GM10248 (cell line): Measurements from ENCODE around the gene CARD9.

ENCODE experiments used
- CTCF ChIA-PET: fragments of 300-600 bp; sonication (Branson Sonifier 250); formaldehyde crosslinking; extraction: SDS; loops from one replicate; lab custom pipeline; 2021; ENCODE audit warnings: antibody characterized with exemption; lab: Yijun Ruan, JAX
- POLR2A ChIA-PET: fragments of 350-650 bp; sonication (Branson Sonifier 250); formaldehyde crosslinking; extraction: SDS; loops from one replicate; lab custom pipeline; 2020; ENCODE audit warnings: antibody characterized with exemption; lab: Yijun Ruan, JAX
- DNase-seq: peaks from one replicate; pipeline ENCODE4 v3.0.0; 2012; ENCODE audit errors: extremely low spot score
- CTCF ChIP-seq: IDR thresholded peaks from 2 replicates; pipeline ENCODE4 v1.5.1; 2012; ENCODE audit warnings: mild to moderate bottlenecking, low read depth; ENCODE audit errors: extremely low read depth, missing control alignments, control extremely low read depth

The CARD9 gene

GRCh38 chr9:136317695-136318094 is 55.8 kb downstream of the CARD9 start:
- POLR2A ChIA-PET, result no interaction called here
- no peak for TF ChIP-seq CTCF

GRCh38 chr9:136316896-136317676 is 56.4 kb downstream of the CARD9 start:
- DNase-seq, result no peak
- ChIA-PET CTCF (no interaction called here), POLR2A (no interaction called here)
- TF ChIP-seq CTCF, result no peak

More at GRCh38 chr9:136317695-136318094, 55.8 kb downstream of the CARD9 start:
- DNase-seq, result no peak
- CTCF ChIA-PET, result no interaction called here

- ChIA-PET CTCF (no interaction called here), POLR2A (no interaction called here)
- no peak for DNase-seq
- peak; percentile 0 for TF ChIP-seq CTCF
These were observed 57.2 kb downstream of the CARD9 start for GRCh38 chr9:136316271-136316751.

GRCh38 chr9:136314944-136315343 is 58.5 kb downstream of the CARD9 start:
- no peak for DNase-seq
- POLR2A ChIA-PET, result no interaction called here
- CTCF ChIA-PET, result no interaction called here
- TF ChIP-seq CTCF, result no peak

- POLR2A ChIA-PET, result no interaction called here
- no peak for TF ChIP-seq CTCF
- CTCF ChIA-PET, result no interaction called here
- DNase-seq, result no peak
These were observed 59.4 kb downstream of the CARD9 start for GRCh38 chr9:136314056-136314416.
